ENCODE measurements around the gene MAP7.

DNA sequence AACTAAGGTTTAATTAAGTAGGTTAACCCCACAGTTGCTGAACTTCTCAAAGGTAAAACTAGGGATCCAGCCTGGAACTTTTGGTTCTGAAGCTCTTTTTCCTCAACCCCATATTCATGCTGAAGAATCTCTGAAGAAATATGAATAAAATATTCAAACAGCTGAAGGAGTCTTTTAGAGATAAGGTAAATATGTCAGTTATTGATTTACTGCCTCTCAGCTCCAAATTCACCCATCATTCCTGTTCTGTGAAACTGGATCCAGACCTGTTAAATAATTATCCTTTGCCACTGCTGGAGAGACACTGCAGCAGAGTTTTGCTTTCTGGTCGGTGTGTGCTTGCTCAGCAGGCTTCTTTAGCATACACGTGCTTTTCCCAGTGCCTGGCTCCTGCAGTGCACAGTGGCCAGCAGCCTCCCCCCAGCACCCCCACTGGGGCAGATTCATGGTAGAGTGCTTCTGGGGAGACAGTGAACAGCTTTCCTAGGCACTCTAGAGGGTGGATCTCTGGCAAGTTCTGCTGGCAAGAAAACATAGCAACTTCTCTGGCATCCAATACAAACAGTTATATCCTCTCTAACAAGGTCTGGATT, 198.6 kb downstream of the MAP7 start:
- TF ChIP-seq GATA2 (IDR thresholded peaks at IDR 0.05; ENCODE audit: low read depth, low read length) (no peak), GATA3 (IDR thresholded peaks at IDR 0.05; ENCODE audit: low read depth, low read length) (no peak)
